ENCODE measurements around the gene ATP13A4.

GRCh38 chr3:193595939-193596487, 41.3 kb upstream of the ATP13A4 start:
- TF ChIP-seq CTCF (IDR thresholded peaks at IDR 0.05) (no peak), POLR2AphosphoS5 (IDR thresholded peaks at IDR 0.05) (no peak), EP300 (IDR thresholded peaks at IDR 0.05) (no peak)
